GM12878 (cell line): ENCODE results near the gene UNC119B. TPM values are rescaled to one million over a fixed set of nuclear protein-coding genes. Genes with fewer than 3 reads are reported as not detected.

Experiments
- IRF5 ChIP-seq: fragments of 450-650 bp; IDR thresholded peaks from 2 replicates; pipeline ENCODE4 v1.6.1; 2017; ENCODE audit warnings: borderline replicate concordance
- JUNB ChIP-seq: IDR thresholded peaks from 2 replicates; pipeline ENCODE4 v1.6.1; 2016; ENCODE audit warnings: antibody characterized with exemption, mild to moderate bottlenecking
- JUND ChIP-seq: IDR thresholded peaks from 2 replicates; pipeline ENCODE4 v1.6.1; 2012; ENCODE audit warnings: low read depth, mild to moderate bottlenecking, low read length, improper control_type of control experiment, moderate library complexity
- LARP7 ChIP-seq: fragments of 450-650 bp; IDR thresholded peaks from 2 replicates; pipeline ENCODE4 v1.6.1; 2017; ENCODE audit warnings: mild to moderate bottlenecking
- MTA3 ChIP-seq: IDR thresholded peaks from 2 replicates; pipeline ENCODE4 v1.6.1; 2012; ENCODE audit warnings: low read length, inconsistent platforms, borderline replicate concordance
- NBN ChIP-seq: fragments of 450-650 bp; IDR thresholded peaks from 2 replicates; pipeline ENCODE4 v1.6.1; 2016
- NFIC ChIP-seq: IDR thresholded peaks from 2 replicates; pipeline ENCODE4 v1.6.1; 2012; ENCODE audit warnings: low read depth, mild to moderate bottlenecking, inconsistent platforms, low read length, moderate library complexity
- POLR2A ChIP-seq: IDR thresholded peaks from 2 replicates; pipeline ENCODE4 v1.6.1; 2011; ENCODE audit warnings: low read depth, mild to moderate bottlenecking, low read length
- SRF ChIP-seq, 2 experiments: IDR thresholded peaks; 2 replicates each; pipeline ENCODE4 v1.6.1; 2011; ENCODE audit warnings: low read depth in 2 of 2, low read length in 2 of 2, mild to moderate bottlenecking in 1 of 2, moderate library complexity in 1 of 2
- ZZZ3 ChIP-seq: IDR thresholded peaks from 2 replicates; pipeline ENCODE4 v1.6.1; 2011; ENCODE audit warnings: low read depth; ENCODE audit not compliant: control insufficient read depth, insufficient read length
- polyA plus RNA-seq, 11 experiments: library from polyadenylated mRNA; depleted of rRNA in 4 of 11; unstranded in 6 of 11; stranded (reverse) in 5 of 11; fragments of >200 nt; fragmentation: Nextera tagmentation in 4 of 11; fragmentation: Illumina TruSeq in 1 of 11; extraction: Ambion mirVana in 4 of 11; extraction: Trizol in 1 of 11; gene quantifications; 1 replicate in 1 of 11; 2 replicates in 10 of 11; pipeline versions ENCODE4 v1.2.1 to v1.2.3, GENCODE V29; 2011 to 2016; ENCODE audit warnings: inconsistent platforms in 2 of 11, missing spikeins in 2 of 11, low read depth in 1 of 11
- total RNA-seq, 4 experiments: library from RNA; depleted of rRNA in 3 of 4; stranded (reverse); fragments of >200 nt in 3 of 4; fragmentation: Illumina TruSeq in 1 of 4; extraction: Trizol in 1 of 4; gene quantifications; 2 replicates each; pipeline versions ENCODE4 v1.2.1 to v1.2.3, GENCODE V29; 2013 to 2021
- TF ChIP-seq, protein P1 (sequence below): fragments of 450-650 bp; IDR thresholded peaks from 2 replicates; pipeline ENCODE4 v1.6.1; 2016; ENCODE audit warnings: mild to moderate bottlenecking, moderate library complexity, borderline replicate concordance
- TF ChIP-seq, protein P2 (sequence below): fragments of 450-650 bp; IDR thresholded peaks from 2 replicates; pipeline ENCODE4 v1.6.1; 2014; ENCODE audit warnings: mild to moderate bottlenecking
- TF ChIP-seq, protein P3 (sequence below): fragments of 450-650 bp; IDR thresholded peaks from 2 replicates; pipeline ENCODE4 v1.6.1; 2017; ENCODE audit warnings: mild to moderate bottlenecking, moderate library complexity
- TF ChIP-seq, protein P4 (sequence below): fragments of 450-650 bp; formaldehyde crosslinking; IDR thresholded peaks from 2 replicates; pipeline ENCODE4 v1.5.0; 2022; ENCODE audit warnings: mild to moderate bottlenecking, missing genetic modification characterization

UNC119B gene
- total and polyA plus RNA-seq, 10 of the 15 experiments (the other 5 are each of a cell fraction or from before 2014, with no cell fraction given) = 4.3 to 31.5 (median 10.5) TPM

DNA sequence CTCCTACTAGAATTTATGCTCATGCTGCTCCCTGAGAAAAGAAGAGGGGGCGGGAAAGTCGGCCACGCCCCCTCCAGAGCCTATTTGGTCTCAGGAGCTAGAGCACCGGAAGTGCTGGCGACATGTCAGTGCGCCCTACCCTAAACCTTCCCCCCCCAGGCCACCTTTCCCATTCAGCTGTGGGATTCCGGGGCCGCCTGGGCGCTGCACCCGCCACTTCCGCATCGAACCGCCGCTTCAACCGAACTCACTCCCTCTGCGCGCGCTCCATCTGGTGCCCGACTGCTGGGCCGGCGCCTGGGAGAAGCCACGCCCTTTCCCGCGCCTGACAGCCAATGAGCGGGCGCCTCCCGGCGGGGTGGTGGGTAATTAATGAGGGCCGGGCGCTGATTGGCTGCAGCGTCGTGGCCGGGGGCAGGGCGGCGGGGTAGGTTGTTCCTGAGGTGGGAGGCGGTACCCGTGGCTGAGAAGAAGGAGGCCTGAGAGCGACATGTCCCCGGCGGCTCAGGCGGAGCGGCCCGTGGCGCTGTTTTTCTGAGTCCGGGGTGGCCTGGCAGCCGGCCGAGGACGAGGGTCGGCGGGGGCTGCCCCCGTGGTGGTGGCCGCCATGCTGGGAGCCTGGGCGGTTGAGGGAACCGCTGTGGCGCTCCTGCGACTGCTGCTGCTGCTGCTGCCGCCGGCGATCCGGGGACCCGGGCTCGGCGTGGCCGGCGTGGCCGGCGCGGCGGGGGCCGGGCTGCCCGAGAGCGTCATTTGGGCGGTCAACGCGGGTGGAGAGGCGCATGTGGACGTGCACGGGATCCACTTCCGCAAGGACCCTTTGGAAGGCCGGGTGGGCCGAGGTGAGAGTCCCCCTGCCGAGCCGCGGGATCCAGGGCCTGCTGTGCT, 23.3 kb upstream of the UNC119B start, which contains the start of gene MLEC (continued):
- TF ChIP-seq, protein P1, sequence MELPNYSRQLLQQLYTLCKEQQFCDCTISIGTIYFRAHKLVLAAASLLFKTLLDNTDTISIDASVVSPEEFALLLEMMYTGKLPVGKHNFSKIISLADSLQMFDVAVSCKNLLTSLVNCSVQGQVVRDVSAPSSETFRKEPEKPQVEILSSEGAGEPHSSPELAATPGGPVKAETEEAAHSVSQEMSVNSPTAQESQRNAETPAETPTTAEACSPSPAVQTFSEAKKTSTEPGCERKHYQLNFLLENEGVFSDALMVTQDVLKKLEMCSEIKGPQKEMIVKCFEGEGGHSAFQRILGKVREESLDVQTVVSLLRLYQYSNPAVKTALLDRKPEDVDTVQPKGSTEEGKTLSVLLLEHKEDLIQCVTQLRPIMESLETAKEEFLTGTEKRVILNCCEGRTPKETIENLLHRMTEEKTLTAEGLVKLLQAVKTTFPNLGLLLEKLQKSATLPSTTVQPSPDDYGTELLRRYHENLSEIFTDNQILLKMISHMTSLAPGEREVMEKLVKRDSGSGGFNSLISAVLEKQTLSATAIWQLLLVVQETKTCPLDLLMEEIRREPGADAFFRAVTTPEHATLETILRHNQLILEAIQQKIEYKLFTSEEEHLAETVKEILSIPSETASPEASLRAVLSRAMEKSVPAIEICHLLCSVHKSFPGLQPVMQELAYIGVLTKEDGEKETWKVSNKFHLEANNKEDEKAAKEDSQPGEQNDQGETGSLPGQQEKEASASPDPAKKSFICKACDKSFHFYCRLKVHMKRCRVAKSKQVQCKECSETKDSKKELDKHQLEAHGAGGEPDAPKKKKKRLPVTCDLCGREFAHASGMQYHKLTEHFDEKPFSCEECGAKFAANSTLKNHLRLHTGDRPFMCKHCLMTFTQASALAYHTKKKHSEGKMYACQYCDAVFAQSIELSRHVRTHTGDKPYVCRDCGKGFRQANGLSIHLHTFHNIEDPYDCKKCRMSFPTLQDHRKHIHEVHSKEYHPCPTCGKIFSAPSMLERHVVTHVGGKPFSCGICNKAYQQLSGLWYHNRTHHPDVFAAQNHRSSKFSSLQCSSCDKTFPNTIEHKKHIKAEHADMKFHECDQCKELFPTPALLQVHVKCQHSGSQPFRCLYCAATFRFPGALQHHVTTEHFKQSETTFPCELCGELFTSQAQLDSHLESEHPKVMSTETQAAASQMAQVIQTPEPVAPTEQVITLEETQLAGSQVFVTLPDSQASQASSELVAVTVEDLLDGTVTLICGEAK = peak; percentile 99
- TF ChIP-seq POLR2A (peak; percentile 91), JUNB (0 out of 2 replicates have a peak, but pooled peaks have one; percentile 5), MTA3 (no peak), NBN (peak; percentile 97), IRF5 (peak; percentile 57; the same call in 1 of the 2 replicates), JUND (no peak), NFIC (no peak; the same call in 1 of the 2 replicates), ZZZ3 (no peak), LARP7 (peak; percentile 76), SRF (IDR thresholded peaks at IDR 0.05; ENCODE audit: low read depth in 2 of 2, low read length in 2 of 2) (peak; percentile 53 to 87; a peak in 3 of 4 replicates)
- TF ChIP-seq, protein P2, sequence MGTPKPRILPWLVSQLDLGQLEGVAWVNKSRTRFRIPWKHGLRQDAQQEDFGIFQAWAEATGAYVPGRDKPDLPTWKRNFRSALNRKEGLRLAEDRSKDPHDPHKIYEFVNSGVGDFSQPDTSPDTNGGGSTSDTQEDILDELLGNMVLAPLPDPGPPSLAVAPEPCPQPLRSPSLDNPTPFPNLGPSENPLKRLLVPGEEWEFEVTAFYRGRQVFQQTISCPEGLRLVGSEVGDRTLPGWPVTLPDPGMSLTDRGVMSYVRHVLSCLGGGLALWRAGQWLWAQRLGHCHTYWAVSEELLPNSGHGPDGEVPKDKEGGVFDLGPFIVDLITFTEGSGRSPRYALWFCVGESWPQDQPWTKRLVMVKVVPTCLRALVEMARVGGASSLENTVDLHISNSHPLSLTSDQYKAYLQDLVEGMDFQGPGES = peak; percentile 75; the same call in 1 of the 2 replicates
- TF ChIP-seq, protein P3, sequence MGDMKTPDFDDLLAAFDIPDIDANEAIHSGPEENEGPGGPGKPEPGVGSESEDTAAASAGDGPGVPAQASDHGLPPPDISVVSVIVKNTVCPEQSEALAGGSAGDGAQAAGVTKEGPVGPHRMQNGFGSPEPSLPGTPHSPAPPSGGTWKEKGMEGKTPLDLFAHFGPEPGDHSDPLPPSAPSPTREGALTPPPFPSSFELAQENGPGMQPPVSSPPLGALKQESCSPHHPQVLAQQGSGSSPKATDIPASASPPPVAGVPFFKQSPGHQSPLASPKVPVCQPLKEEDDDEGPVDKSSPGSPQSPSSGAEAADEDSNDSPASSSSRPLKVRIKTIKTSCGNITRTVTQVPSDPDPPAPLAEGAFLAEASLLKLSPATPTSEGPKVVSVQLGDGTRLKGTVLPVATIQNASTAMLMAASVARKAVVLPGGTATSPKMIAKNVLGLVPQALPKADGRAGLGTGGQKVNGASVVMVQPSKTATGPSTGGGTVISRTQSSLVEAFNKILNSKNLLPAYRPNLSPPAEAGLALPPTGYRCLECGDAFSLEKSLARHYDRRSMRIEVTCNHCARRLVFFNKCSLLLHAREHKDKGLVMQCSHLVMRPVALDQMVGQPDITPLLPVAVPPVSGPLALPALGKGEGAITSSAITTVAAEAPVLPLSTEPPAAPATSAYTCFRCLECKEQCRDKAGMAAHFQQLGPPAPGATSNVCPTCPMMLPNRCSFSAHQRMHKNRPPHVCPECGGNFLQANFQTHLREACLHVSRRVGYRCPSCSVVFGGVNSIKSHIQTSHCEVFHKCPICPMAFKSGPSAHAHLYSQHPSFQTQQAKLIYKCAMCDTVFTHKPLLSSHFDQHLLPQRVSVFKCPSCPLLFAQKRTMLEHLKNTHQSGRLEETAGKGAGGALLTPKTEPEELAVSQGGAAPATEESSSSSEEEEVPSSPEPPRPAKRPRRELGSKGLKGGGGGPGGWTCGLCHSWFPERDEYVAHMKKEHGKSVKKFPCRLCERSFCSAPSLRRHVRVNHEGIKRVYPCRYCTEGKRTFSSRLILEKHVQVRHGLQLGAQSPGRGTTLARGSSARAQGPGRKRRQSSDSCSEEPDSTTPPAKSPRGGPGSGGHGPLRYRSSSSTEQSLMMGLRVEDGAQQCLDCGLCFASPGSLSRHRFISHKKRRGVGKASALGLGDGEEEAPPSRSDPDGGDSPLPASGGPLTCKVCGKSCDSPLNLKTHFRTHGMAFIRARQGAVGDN = peak; percentile 44
- TF ChIP-seq, protein P4, sequence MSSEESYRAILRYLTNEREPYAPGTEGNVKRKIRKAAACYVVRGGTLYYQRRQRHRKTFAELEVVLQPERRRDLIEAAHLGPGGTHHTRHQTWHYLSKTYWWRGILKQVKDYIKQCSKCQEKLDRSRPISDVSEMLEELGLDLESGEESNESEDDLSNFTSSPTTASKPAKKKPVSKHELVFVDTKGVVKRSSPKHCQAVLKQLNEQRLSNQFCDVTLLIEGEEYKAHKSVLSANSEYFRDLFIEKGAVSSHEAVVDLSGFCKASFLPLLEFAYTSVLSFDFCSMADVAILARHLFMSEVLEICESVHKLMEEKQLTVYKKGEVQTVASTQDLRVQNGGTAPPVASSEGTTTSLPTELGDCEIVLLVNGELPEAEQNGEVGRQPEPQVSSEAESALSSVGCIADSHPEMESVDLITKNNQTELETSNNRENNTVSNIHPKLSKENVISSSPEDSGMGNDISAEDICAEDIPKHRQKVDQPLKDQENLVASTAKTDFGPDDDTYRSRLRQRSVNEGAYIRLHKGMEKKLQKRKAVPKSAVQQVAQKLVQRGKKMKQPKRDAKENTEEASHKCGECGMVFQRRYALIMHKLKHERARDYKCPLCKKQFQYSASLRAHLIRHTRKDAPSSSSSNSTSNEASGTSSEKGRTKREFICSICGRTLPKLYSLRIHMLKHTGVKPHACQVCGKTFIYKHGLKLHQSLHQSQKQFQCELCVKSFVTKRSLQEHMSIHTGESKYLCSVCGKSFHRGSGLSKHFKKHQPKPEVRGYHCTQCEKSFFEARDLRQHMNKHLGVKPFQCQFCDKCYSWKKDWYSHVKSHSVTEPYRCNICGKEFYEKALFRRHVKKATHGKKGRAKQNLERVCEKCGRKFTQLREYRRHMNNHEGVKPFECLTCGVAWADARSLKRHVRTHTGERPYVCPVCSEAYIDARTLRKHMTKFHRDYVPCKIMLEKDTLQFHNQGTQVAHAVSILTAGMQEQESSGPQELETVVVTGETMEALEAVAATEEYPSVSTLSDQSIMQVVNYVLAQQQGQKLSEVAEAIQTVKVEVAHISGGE = peak; percentile 96
